ENCODE measurements around the gene CASQ2. TPM values are rescaled to one million over a fixed set of nuclear protein-coding genes. Genes with fewer than 3 reads are reported as not detected.

CASQ2 gene
- polyA plus RNA-seq, 1 donor from 2014 or later, result not detected

DNA sequence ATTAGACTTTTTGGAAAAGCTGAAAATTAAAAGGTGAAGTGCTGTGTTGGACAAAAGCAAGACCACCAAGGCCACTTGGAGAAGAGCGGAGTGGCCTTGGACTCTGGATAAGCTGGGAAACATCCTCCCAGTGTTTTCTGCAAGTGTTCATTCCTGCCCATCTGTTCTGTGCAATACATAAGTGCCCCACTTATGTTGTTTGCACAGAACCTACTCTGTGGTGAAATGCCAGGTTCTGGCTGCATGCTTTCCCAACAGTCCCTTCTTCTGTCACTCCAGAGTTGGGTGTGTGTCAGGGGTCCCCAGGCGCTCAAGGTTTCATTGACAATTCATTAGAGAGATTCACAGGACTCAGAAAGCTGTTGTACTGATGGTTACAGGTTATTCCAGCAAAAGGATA, 42.1 kb upstream of the CASQ2 start:
- no peaks in the 10 kb centered on the region for H3F3A ChIP-seq (ENCODE audit: insufficient read depth, low read length, poor library complexity, severe bottlenecking)
- H3K9ac ChIP-seq (ENCODE audit: low read length), result no peak overlapping the region
- H3K9me3 ChIP-seq (ENCODE audit: low read length), result no peaks in the 10 kb centered on the region
- no peak overlapping the region for H2AFZ ChIP-seq (ENCODE audit: low read depth, low read length)
- no peaks in the 10 kb centered on the region for H3K36me3 ChIP-seq (ENCODE audit: insufficient read depth, low read length)
- no peaks in the 10 kb centered on the region for H3K27me3 ChIP-seq (ENCODE audit: insufficient read depth, low read depth, low read length)
- no peak overlapping the region for H3K4me2 ChIP-seq (ENCODE audit: low read length)
- H3K9me2 ChIP-seq (ENCODE audit: insufficient read depth, low read length), result no peaks in the 10 kb centered on the region
- no peak for TF ChIP-seq MXI1 (conservative IDR thresholded peaks at IDR 0.05; ENCODE audit: poor library complexity, severe bottlenecking)
- TF ChIP-seq CTCF (IDR thresholded peaks at IDR 0.05; ENCODE audit: poor library complexity, severe bottlenecking), result no peak
- TF ChIP-seq EZH2 (IDR thresholded peaks at IDR 0.05; ENCODE audit: borderline replicate concordance, insufficient read depth, low read length, poor library complexity, severe bottlenecking), result no peak
- no peak for TF ChIP-seq SMC3 (conservative IDR thresholded peaks at IDR 0.05; ENCODE audit: poor library complexity)
- TF ChIP-seq, protein P1, sequence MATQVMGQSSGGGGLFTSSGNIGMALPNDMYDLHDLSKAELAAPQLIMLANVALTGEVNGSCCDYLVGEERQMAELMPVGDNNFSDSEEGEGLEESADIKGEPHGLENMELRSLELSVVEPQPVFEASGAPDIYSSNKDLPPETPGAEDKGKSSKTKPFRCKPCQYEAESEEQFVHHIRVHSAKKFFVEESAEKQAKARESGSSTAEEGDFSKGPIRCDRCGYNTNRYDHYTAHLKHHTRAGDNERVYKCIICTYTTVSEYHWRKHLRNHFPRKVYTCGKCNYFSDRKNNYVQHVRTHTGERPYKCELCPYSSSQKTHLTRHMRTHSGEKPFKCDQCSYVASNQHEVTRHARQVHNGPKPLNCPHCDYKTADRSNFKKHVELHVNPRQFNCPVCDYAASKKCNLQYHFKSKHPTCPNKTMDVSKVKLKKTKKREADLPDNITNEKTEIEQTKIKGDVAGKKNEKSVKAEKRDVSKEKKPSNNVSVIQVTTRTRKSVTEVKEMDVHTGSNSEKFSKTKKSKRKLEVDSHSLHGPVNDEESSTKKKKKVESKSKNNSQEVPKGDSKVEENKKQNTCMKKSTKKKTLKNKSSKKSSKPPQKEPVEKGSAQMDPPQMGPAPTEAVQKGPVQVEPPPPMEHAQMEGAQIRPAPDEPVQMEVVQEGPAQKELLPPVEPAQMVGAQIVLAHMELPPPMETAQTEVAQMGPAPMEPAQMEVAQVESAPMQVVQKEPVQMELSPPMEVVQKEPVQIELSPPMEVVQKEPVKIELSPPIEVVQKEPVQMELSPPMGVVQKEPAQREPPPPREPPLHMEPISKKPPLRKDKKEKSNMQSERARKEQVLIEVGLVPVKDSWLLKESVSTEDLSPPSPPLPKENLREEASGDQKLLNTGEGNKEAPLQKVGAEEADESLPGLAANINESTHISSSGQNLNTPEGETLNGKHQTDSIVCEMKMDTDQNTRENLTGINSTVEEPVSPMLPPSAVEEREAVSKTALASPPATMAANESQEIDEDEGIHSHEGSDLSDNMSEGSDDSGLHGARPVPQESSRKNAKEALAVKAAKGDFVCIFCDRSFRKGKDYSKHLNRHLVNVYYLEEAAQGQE (IDR thresholded peaks at IDR 0.05; ENCODE audit: borderline replicate concordance), result no peak
- TF ChIP-seq TAF1 (IDR thresholded peaks at IDR 0.05; ENCODE audit: low read depth), result no peak
- TF ChIP-seq EP300 (conservative IDR thresholded peaks at IDR 0.05; ENCODE audit: poor library complexity, severe bottlenecking), result no peak
- no peak for TF ChIP-seq RAD21 (conservative IDR thresholded peaks at IDR 0.05)
- TF ChIP-seq POLR2AphosphoS5 (IDR thresholded peaks at IDR 0.05), result no peak
- no peak overlapping the region for H3K27ac ChIP-seq (ENCODE audit: low read length)
- no peaks in the 10 kb centered on the region for H4K20me1 ChIP-seq (ENCODE audit: insufficient read depth)
- no peak overlapping the region for H3K4me3 ChIP-seq (ENCODE audit: low read length)
- H3K79me2 ChIP-seq (replicated peaks; ENCODE audit: insufficient read depth, low read length), result no peaks in the 10 kb centered on the region

DNA sequence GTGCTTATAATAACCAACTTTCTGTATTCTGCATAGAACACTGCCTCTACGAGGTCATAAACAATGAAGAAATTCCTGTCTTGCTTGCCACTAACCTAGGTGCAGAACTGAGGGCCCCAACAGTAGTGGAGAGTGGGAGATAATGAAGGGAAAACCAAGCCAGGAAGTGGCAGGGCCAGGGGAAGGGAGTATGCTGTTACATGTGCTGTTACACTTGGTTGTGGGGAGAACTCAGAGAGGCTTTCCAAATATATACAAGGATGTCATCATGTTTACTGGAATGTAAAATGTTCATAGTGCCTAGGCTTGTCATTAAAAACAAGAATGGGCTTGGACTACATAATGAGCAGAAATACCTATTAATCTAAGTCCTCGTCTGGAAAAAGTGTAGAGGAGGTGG, 41.3 kb upstream of the CASQ2 start:
- H3K9me2 ChIP-seq (ENCODE audit: insufficient read depth, low read length), result no peaks in the 10 kb centered on the region
- H3K27ac ChIP-seq (ENCODE audit: low read length), result no peak overlapping the region
- H3K9ac ChIP-seq (ENCODE audit: low read length), result no peak overlapping the region
- no peaks in the 10 kb centered on the region for H4K20me1 ChIP-seq (ENCODE audit: insufficient read depth)
- no peaks in the 10 kb centered on the region for H3K36me3 ChIP-seq (ENCODE audit: insufficient read depth, low read length)
- TF ChIP-seq MXI1 (conservative IDR thresholded peaks at IDR 0.05; ENCODE audit: poor library complexity, severe bottlenecking), result no peak
- TF ChIP-seq, protein P1 (IDR thresholded peaks at IDR 0.05; ENCODE audit: borderline replicate concordance), result no peak
- TF ChIP-seq POLR2AphosphoS5 (IDR thresholded peaks at IDR 0.05), result no peak
- TF ChIP-seq EZH2 (IDR thresholded peaks at IDR 0.05; ENCODE audit: borderline replicate concordance, insufficient read depth, low read length, poor library complexity, severe bottlenecking), result no peak
- no peak for TF ChIP-seq SMC3 (conservative IDR thresholded peaks at IDR 0.05; ENCODE audit: poor library complexity)
- TF ChIP-seq EP300 (conservative IDR thresholded peaks at IDR 0.05; ENCODE audit: poor library complexity, severe bottlenecking), result no peak
- TF ChIP-seq TAF1 (IDR thresholded peaks at IDR 0.05; ENCODE audit: low read depth), result no peak
- TF ChIP-seq RAD21 (conservative IDR thresholded peaks at IDR 0.05), result no peak
- TF ChIP-seq CTCF (IDR thresholded peaks at IDR 0.05; ENCODE audit: poor library complexity, severe bottlenecking), result no peak
- H3K4me2 ChIP-seq (ENCODE audit: low read length), result no peak overlapping the region
- H2AFZ ChIP-seq (ENCODE audit: low read depth, low read length), result no peak overlapping the region
- no peaks in the 10 kb centered on the region for H3F3A ChIP-seq (ENCODE audit: insufficient read depth, low read length, poor library complexity, severe bottlenecking)
- no peaks in the 10 kb centered on the region for H3K9me3 ChIP-seq (ENCODE audit: low read length)
- H3K79me2 ChIP-seq (replicated peaks; ENCODE audit: insufficient read depth, low read length), result no peaks in the 10 kb centered on the region
- no peaks in the 10 kb centered on the region for H3K27me3 ChIP-seq (ENCODE audit: insufficient read depth, low read depth, low read length)
- no peak overlapping the region for H3K4me3 ChIP-seq (ENCODE audit: low read length)

Measured in neural cell (in vitro differentiated cells).